ENCODE measurements around the gene FAM149A. TPM values are rescaled to one million over a fixed set of nuclear protein-coding genes. Genes with fewer than 3 reads are reported as not detected.
A peak's percentile ranks its signal among the peaks of the same experiment; 100 is the strongest.

Gene FAM149A
- polyA plus RNA-seq, 1 donor from 2014 or later, result 9.1 TPM

DNA sequence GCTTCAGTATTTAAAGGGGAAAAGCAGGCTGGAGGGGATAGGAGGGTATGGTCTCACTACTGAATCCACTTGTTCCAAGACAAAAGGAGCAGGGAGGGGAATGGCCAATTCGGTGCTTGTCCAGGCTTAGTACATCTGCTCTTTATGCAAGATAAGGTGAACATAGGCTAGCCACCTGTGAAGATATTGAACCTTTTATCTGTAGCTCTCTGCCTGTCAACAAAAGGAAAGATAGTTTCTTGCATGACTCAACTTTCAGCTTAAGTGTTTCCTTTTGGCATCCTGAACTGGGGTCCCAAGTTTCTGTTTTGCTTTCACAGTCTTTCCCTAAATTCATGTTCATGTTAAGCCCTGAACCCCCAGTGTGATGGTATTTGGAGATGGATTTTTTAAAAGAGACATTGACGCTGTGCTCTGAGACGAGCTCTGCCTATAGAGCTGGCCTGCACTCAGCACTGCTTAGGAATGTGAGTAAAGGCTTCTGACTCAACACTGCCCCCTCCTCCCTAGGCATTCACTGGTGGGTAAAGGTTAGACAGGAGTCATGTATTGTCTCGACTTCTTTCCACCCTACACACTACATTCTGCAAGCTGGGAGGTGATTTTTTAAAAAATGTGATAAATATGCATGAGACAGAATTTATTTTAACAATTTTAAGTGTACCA is 28.2 kb downstream of the FAM149A start:
- H3K4me3 ChIP-seq (ENCODE audit: low read length), result no peak overlapping the region
- H2AFZ ChIP-seq (ENCODE audit: low read depth, low read length), result no peak overlapping the region
- H3K27ac ChIP-seq (ENCODE audit: low read length), result no peak overlapping the region
- H3K79me2 ChIP-seq (replicated peaks; ENCODE audit: insufficient read depth, low read length), result no peaks in the 10 kb centered on the region
- no peak overlapping the region for H3K4me2 ChIP-seq (ENCODE audit: low read length)
- no peaks in the 10 kb centered on the region for H3K9me3 ChIP-seq (ENCODE audit: low read length)
- no peak overlapping the region for H3K9ac ChIP-seq (ENCODE audit: low read length)
- H3K9me2 ChIP-seq (ENCODE audit: insufficient read depth, low read length), result no peaks in the 10 kb centered on the region
- TF ChIP-seq RAD21 (conservative IDR thresholded peaks at IDR 0.05), result no peak
- TF ChIP-seq, protein P1, sequence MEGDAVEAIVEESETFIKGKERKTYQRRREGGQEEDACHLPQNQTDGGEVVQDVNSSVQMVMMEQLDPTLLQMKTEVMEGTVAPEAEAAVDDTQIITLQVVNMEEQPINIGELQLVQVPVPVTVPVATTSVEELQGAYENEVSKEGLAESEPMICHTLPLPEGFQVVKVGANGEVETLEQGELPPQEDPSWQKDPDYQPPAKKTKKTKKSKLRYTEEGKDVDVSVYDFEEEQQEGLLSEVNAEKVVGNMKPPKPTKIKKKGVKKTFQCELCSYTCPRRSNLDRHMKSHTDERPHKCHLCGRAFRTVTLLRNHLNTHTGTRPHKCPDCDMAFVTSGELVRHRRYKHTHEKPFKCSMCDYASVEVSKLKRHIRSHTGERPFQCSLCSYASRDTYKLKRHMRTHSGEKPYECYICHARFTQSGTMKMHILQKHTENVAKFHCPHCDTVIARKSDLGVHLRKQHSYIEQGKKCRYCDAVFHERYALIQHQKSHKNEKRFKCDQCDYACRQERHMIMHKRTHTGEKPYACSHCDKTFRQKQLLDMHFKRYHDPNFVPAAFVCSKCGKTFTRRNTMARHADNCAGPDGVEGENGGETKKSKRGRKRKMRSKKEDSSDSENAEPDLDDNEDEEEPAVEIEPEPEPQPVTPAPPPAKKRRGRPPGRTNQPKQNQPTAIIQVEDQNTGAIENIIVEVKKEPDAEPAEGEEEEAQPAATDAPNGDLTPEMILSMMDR (IDR thresholded peaks at IDR 0.05; ENCODE audit: poor library complexity, severe bottlenecking), result peak; percentile 21
- H3K36me3 ChIP-seq (ENCODE audit: insufficient read depth, low read length), result no peaks in the 10 kb centered on the region
- H3K27me3 ChIP-seq (ENCODE audit: insufficient read depth, low read depth, low read length), result no peaks in the 10 kb centered on the region
- H3F3A ChIP-seq (ENCODE audit: insufficient read depth, low read length, poor library complexity, severe bottlenecking), result no peaks in the 10 kb centered on the region
- H4K20me1 ChIP-seq (ENCODE audit: insufficient read depth), result no peaks in the 10 kb centered on the region

DNA sequence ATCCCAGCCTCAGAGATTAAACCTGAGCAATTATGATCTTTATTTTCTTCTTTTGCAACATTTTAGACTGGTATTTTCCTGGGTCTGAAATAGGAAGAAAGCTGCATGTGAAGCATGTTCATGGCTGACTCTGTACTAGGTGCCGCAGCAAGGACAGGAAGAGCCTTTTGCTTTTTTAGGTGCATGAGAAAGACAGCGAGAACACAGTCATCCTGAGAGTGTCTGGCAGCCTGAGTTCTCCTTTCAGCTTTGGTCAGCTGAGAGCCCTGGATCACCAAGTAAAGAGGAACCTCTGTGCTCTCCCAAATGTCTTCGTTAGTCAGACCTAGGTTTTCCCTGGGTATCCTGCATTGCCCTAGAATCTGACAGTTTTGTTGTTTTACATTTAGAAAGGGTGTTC is 29.8 kb downstream of the FAM149A start:
- no peak overlapping the region for H3K9ac ChIP-seq (ENCODE audit: low read length)
- TF ChIP-seq EZH2 (IDR thresholded peaks at IDR 0.05; ENCODE audit: borderline replicate concordance, insufficient read depth, low read length, poor library complexity, severe bottlenecking) (no peak), SMC3 (conservative IDR thresholded peaks at IDR 0.05; ENCODE audit: poor library complexity) (no peak), EP300 (conservative IDR thresholded peaks at IDR 0.05; ENCODE audit: poor library complexity, severe bottlenecking) (no peak), RAD21 (conservative IDR thresholded peaks at IDR 0.05) (no peak), TAF1 (IDR thresholded peaks at IDR 0.05; ENCODE audit: low read depth) (no peak), POLR2AphosphoS5 (IDR thresholded peaks at IDR 0.05) (no peak), MXI1 (conservative IDR thresholded peaks at IDR 0.05; ENCODE audit: poor library complexity, severe bottlenecking) (no peak)
- TF ChIP-seq, protein P2, sequence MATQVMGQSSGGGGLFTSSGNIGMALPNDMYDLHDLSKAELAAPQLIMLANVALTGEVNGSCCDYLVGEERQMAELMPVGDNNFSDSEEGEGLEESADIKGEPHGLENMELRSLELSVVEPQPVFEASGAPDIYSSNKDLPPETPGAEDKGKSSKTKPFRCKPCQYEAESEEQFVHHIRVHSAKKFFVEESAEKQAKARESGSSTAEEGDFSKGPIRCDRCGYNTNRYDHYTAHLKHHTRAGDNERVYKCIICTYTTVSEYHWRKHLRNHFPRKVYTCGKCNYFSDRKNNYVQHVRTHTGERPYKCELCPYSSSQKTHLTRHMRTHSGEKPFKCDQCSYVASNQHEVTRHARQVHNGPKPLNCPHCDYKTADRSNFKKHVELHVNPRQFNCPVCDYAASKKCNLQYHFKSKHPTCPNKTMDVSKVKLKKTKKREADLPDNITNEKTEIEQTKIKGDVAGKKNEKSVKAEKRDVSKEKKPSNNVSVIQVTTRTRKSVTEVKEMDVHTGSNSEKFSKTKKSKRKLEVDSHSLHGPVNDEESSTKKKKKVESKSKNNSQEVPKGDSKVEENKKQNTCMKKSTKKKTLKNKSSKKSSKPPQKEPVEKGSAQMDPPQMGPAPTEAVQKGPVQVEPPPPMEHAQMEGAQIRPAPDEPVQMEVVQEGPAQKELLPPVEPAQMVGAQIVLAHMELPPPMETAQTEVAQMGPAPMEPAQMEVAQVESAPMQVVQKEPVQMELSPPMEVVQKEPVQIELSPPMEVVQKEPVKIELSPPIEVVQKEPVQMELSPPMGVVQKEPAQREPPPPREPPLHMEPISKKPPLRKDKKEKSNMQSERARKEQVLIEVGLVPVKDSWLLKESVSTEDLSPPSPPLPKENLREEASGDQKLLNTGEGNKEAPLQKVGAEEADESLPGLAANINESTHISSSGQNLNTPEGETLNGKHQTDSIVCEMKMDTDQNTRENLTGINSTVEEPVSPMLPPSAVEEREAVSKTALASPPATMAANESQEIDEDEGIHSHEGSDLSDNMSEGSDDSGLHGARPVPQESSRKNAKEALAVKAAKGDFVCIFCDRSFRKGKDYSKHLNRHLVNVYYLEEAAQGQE (IDR thresholded peaks at IDR 0.05; ENCODE audit: borderline replicate concordance), result no peak
- TF ChIP-seq, protein P1 (IDR thresholded peaks at IDR 0.05; ENCODE audit: poor library complexity, severe bottlenecking), result no peak
- H3K36me3 ChIP-seq (ENCODE audit: insufficient read depth, low read length), result no peaks in the 10 kb centered on the region

More for the DNA sequence above, 29.8 kb downstream of the FAM149A start:
- Histone ChIP-seq H3K9me2 (ENCODE audit: insufficient read depth, low read length) (no peaks in the 10 kb centered on the region), H3F3A (ENCODE audit: insufficient read depth, low read length, poor library complexity, severe bottlenecking) (no peaks in the 10 kb centered on the region), H4K20me1 (ENCODE audit: insufficient read depth) (no peaks in the 10 kb centered on the region), H3K27me3 (ENCODE audit: insufficient read depth, low read depth, low read length) (no peaks in the 10 kb centered on the region), H3K4me2 (ENCODE audit: low read length) (no peak overlapping the region), H3K27ac (ENCODE audit: low read length) (no peak overlapping the region), H3K79me2 (replicated peaks; ENCODE audit: insufficient read depth, low read length) (no peaks in the 10 kb centered on the region), H2AFZ (ENCODE audit: low read depth, low read length) (no peak overlapping the region), H3K4me3 (ENCODE audit: low read length) (no peak overlapping the region), H3K9me3 (ENCODE audit: low read length) (no peaks in the 10 kb centered on the region)
